ENCODE results near the gene QSOX2. TPM values are rescaled to one million over a fixed set of nuclear protein-coding genes. Genes with fewer than 3 reads are reported as not detected.

The QSOX2 gene
- total RNA-seq, 1 donor: 12.7 TPM

- H4K20me1 ChIP-seq (ENCODE audit: insufficient read depth, low read length): no peaks in the 10 kb centered on the region
- no peak overlapping the region for H3K4me3 ChIP-seq (ENCODE audit: insufficient read depth, low read length)
- DNase-seq (ENCODE audit: insufficient read length, low spot score, missing footprints): no peak
- H3K36me3 ChIP-seq (ENCODE audit: insufficient read depth, low read length): no peaks in the 10 kb centered on the region
- no peaks in the 10 kb centered on the region for H3K79me2 ChIP-seq (ENCODE audit: insufficient read depth, low read length)
- H3K27me3 ChIP-seq (ENCODE audit: insufficient read depth, low read length): peaks cover 24% of the 10 kb centered on the region
- no peak for TF ChIP-seq CTCF (IDR thresholded peaks at IDR 0.05; ENCODE audit: extremely low read depth, low read depth, low read length)
- H3K4me2 ChIP-seq (ENCODE audit: insufficient read depth, low read length): no peak overlapping the region
- peaks cover 11% of the 10 kb centered on the region for H3K4me1 ChIP-seq (ENCODE audit: insufficient read depth, low read length)
- no peak overlapping the region for H2AFZ ChIP-seq (ENCODE audit: low read length)
- H3K9me3 ChIP-seq (ENCODE audit: low read depth, low read length): no peaks in the 10 kb centered on the region
- H3K27ac ChIP-seq (ENCODE audit: low read depth, low read length): no peak overlapping the region
Observed at GRCh38 chr9:136253246-136254130, 7.9 kb upstream of the QSOX2 start.

- no peaks in the 10 kb centered on the region for H3K79me2 ChIP-seq (ENCODE audit: insufficient read depth, low read length)
- no peaks in the 10 kb centered on the region for H3K9me3 ChIP-seq (ENCODE audit: low read depth, low read length)
- H3K4me1 ChIP-seq (ENCODE audit: insufficient read depth, low read length): peaks cover 11% of the 10 kb centered on the region
- TF ChIP-seq CTCF (IDR thresholded peaks at IDR 0.05; ENCODE audit: extremely low read depth, low read depth, low read length): no peak
- H3K27me3 ChIP-seq (ENCODE audit: insufficient read depth, low read length): peaks cover 28% of the 10 kb centered on the region
- H3K27ac ChIP-seq (ENCODE audit: low read depth, low read length): no peak overlapping the region
- H3K4me3 ChIP-seq (ENCODE audit: insufficient read depth, low read length): no peak overlapping the region
- no peaks in the 10 kb centered on the region for H3K36me3 ChIP-seq (ENCODE audit: insufficient read depth, low read length)
- peak; percentile 84 for DNase-seq (ENCODE audit: insufficient read length, low spot score, missing footprints)
- no peak overlapping the region for H2AFZ ChIP-seq (ENCODE audit: low read length)
- no peaks in the 10 kb centered on the region for H4K20me1 ChIP-seq (ENCODE audit: insufficient read depth, low read length)
- H3K4me2 ChIP-seq (ENCODE audit: insufficient read depth, low read length): no peak overlapping the region
Observed at GRCh38 chr9:136252846-136253245, 7.2 kb upstream of the QSOX2 start.

- no peak for TF ChIP-seq CTCF (IDR thresholded peaks at IDR 0.05; ENCODE audit: extremely low read depth, low read depth, low read length)
- H3K27me3 ChIP-seq (ENCODE audit: insufficient read depth, low read length): peaks cover 34% of the 10 kb centered on the region
- no peak overlapping the region for H3K4me3 ChIP-seq (ENCODE audit: insufficient read depth, low read length)
- H3K27ac ChIP-seq (ENCODE audit: low read depth, low read length): no peak overlapping the region
- peaks cover 11% of the 10 kb centered on the region for H3K4me1 ChIP-seq (ENCODE audit: insufficient read depth, low read length)
- H2AFZ ChIP-seq (ENCODE audit: low read length): no peak overlapping the region
- no peaks in the 10 kb centered on the region for H3K36me3 ChIP-seq (ENCODE audit: insufficient read depth, low read length)
- no peak overlapping the region for H3K4me2 ChIP-seq (ENCODE audit: insufficient read depth, low read length)
- no peaks in the 10 kb centered on the region for H4K20me1 ChIP-seq (ENCODE audit: insufficient read depth, low read length)
- DNase-seq (ENCODE audit: insufficient read length, low spot score, missing footprints): no peak
- no peaks in the 10 kb centered on the region for H3K9me3 ChIP-seq (ENCODE audit: low read depth, low read length)
- no peaks in the 10 kb centered on the region for H3K79me2 ChIP-seq (ENCODE audit: insufficient read depth, low read length)
Observed at GRCh38 chr9:136252281-136252680, 6.7 kb upstream of the QSOX2 start.

- Histone ChIP-seq H4K20me1 (ENCODE audit: insufficient read depth, low read length) (no peaks in the 10 kb centered on the region), H3K27ac (ENCODE audit: low read depth, low read length) (no peak overlapping the region), H3K4me3 (ENCODE audit: insufficient read depth, low read length) (no peak overlapping the region), H3K4me1 (ENCODE audit: insufficient read depth, low read length) (peaks cover 11% of the 10 kb centered on the region), H2AFZ (ENCODE audit: low read length) (no peak overlapping the region), H3K79me2 (ENCODE audit: insufficient read depth, low read length) (no peaks in the 10 kb centered on the region), H3K36me3 (ENCODE audit: insufficient read depth, low read length) (no peaks in the 10 kb centered on the region), H3K9me3 (ENCODE audit: low read depth, low read length) (no peaks in the 10 kb centered on the region), H3K4me2 (ENCODE audit: insufficient read depth, low read length) (no peak overlapping the region), H3K27me3 (ENCODE audit: insufficient read depth, low read length) (peaks cover 42% of the 10 kb centered on the region)
- no peak for TF ChIP-seq CTCF (IDR thresholded peaks at IDR 0.05; ENCODE audit: extremely low read depth, low read depth, low read length)
- peak; percentile 91 for DNase-seq (ENCODE audit: insufficient read length, low spot score, missing footprints)
Observed at GRCh38 chr9:136251264-136252115, 5.9 kb upstream of the QSOX2 start.
